GM12878 (cell line): Measurements from ENCODE around the gene SOWAHB.

ENCODE experiments used
- ATF7 ChIP-seq: fragments of 450-650 bp; IDR thresholded peaks from 2 replicates; pipeline ENCODE4 v1.6.1; 2016; ENCODE audit warnings: low read depth, mild to moderate bottlenecking
- CBX3 ChIP-seq: fragments of 200-600 bp; sonication (generic); IDR thresholded peaks from 2 replicates; pipeline ENCODE4 v1.6.1; 2016; ENCODE audit warnings: low read depth, borderline replicate concordance
- CREB1 ChIP-seq: IDR thresholded peaks from 2 replicates; pipeline ENCODE4 v1.6.1; 2012; ENCODE audit warnings: low read depth, mild to moderate bottlenecking, inconsistent platforms
- EZH2 ChIP-seq: IDR thresholded peaks from 2 replicates; pipeline ENCODE4 v1.6.1; 2012; ENCODE audit warnings: low read depth, mild to moderate bottlenecking, control low read depth, inconsistent platforms, low read length, borderline replicate concordance; ENCODE audit not compliant: control insufficient read depth
- FOS ChIP-seq: IDR thresholded peaks from 3 replicates; pipeline ENCODE4 v1.6.1; 2011; ENCODE audit warnings: borderline replicate concordance; ENCODE audit not compliant: insufficient read length; ENCODE audit errors: extremely low read depth
- HDAC2 ChIP-seq: fragments of 200-600 bp; sonication (generic); IDR thresholded peaks from 2 replicates; pipeline ENCODE4 v1.6.1; 2017
- PAX8 ChIP-seq: fragments of 450-650 bp; IDR thresholded peaks from 2 replicates; pipeline ENCODE4 v1.6.1; 2017; ENCODE audit warnings: mild to moderate bottlenecking, moderate library complexity
- POLR2AphosphoS5 ChIP-seq: IDR thresholded peaks from 2 replicates; pipeline ENCODE4 v1.6.1; 2011; ENCODE audit warnings: mild to moderate bottlenecking, low read length, inconsistent platforms
- RELA ChIP-seq: fragments of 450-650 bp; IDR thresholded peaks from 2 replicates; pipeline ENCODE4 v1.8.0; 2014; ENCODE audit warnings: borderline replicate concordance; ENCODE audit not compliant: partially characterized antibody
- TF ChIP-seq, protein P1 (sequence below), 3 experiments: IDR thresholded peaks in 2 of 3; conservative IDR thresholded peaks in 1 of 3; 2 replicates each; pipeline ENCODE4 v1.5.1; 2011; ENCODE audit warnings: low read depth in 3 of 3, low read length in 3 of 3, mild to moderate bottlenecking in 3 of 3, control low read depth in 2 of 3, moderate library complexity in 2 of 3, inconsistent platforms in 1 of 3, mixed read lengths in 1 of 3; ENCODE audit not compliant: control insufficient read depth in 2 of 3, insufficient read depth in 1 of 3; ENCODE audit errors: extremely low read depth in 1 of 3
- TF ChIP-seq, protein P2 (sequence below): IDR thresholded peaks from 2 replicates; pipeline ENCODE4 v1.6.1; 2012; ENCODE audit warnings: low read depth, low read length, improper control_type of control experiment
- TF ChIP-seq, protein P3 (sequence below): IDR thresholded peaks from 2 replicates; pipeline ENCODE4 v1.6.1; 2012; ENCODE audit warnings: mild to moderate bottlenecking, low read depth, low read length
- TF ChIP-seq, protein P4 (sequence below): IDR thresholded peaks from 2 replicates; pipeline ENCODE4 v1.6.1; 2012; ENCODE audit warnings: low read depth, low read length, improper control_type of control experiment

DNA sequence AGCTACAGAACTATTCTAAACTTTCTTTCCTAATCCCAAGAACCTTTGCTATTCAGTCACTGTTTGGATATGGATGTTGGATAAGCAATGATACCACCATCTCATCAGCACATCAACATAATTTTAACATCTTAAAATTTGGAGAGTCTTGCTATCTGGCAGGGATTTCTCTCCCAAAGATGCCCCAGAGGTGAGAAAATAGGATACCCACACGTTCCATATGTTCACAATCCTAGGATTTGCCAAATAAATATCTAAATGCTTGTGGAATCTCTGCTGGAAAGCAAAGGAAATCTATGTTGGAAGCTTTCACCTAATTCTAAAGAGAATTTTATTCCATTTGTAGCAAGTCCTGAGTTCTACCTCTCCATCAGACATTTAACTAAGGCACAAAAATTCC, 24.4 kb downstream of the SOWAHB start:
- TF ChIP-seq ATF7 (no peak), FOS (no peak), EZH2 (no peak), CREB1 (no peak), RELA (no peak), CBX3 (no peak), POLR2AphosphoS5 (no peak), PAX8 (no peak), HDAC2 (no peak)
- TF ChIP-seq, protein P1, sequence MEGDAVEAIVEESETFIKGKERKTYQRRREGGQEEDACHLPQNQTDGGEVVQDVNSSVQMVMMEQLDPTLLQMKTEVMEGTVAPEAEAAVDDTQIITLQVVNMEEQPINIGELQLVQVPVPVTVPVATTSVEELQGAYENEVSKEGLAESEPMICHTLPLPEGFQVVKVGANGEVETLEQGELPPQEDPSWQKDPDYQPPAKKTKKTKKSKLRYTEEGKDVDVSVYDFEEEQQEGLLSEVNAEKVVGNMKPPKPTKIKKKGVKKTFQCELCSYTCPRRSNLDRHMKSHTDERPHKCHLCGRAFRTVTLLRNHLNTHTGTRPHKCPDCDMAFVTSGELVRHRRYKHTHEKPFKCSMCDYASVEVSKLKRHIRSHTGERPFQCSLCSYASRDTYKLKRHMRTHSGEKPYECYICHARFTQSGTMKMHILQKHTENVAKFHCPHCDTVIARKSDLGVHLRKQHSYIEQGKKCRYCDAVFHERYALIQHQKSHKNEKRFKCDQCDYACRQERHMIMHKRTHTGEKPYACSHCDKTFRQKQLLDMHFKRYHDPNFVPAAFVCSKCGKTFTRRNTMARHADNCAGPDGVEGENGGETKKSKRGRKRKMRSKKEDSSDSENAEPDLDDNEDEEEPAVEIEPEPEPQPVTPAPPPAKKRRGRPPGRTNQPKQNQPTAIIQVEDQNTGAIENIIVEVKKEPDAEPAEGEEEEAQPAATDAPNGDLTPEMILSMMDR (IDR thresholded peaks at IDR 0.05 in 2 of 3, conservative IDR thresholded peaks at IDR 0.05 in 1 of 3; ENCODE audit: control insufficient read depth in 2 of 3, extremely low read depth in 1 of 3, insufficient read depth in 1 of 3, low read depth in 3 of 3, low read length in 3 of 3) = no peak
- TF ChIP-seq, protein P2, sequence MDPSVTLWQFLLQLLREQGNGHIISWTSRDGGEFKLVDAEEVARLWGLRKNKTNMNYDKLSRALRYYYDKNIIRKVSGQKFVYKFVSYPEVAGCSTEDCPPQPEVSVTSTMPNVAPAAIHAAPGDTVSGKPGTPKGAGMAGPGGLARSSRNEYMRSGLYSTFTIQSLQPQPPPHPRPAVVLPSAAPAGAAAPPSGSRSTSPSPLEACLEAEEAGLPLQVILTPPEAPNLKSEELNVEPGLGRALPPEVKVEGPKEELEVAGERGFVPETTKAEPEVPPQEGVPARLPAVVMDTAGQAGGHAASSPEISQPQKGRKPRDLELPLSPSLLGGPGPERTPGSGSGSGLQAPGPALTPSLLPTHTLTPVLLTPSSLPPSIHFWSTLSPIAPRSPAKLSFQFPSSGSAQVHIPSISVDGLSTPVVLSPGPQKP = no peak
- TF ChIP-seq, protein P3, sequence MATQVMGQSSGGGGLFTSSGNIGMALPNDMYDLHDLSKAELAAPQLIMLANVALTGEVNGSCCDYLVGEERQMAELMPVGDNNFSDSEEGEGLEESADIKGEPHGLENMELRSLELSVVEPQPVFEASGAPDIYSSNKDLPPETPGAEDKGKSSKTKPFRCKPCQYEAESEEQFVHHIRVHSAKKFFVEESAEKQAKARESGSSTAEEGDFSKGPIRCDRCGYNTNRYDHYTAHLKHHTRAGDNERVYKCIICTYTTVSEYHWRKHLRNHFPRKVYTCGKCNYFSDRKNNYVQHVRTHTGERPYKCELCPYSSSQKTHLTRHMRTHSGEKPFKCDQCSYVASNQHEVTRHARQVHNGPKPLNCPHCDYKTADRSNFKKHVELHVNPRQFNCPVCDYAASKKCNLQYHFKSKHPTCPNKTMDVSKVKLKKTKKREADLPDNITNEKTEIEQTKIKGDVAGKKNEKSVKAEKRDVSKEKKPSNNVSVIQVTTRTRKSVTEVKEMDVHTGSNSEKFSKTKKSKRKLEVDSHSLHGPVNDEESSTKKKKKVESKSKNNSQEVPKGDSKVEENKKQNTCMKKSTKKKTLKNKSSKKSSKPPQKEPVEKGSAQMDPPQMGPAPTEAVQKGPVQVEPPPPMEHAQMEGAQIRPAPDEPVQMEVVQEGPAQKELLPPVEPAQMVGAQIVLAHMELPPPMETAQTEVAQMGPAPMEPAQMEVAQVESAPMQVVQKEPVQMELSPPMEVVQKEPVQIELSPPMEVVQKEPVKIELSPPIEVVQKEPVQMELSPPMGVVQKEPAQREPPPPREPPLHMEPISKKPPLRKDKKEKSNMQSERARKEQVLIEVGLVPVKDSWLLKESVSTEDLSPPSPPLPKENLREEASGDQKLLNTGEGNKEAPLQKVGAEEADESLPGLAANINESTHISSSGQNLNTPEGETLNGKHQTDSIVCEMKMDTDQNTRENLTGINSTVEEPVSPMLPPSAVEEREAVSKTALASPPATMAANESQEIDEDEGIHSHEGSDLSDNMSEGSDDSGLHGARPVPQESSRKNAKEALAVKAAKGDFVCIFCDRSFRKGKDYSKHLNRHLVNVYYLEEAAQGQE = no peak
- TF ChIP-seq, protein P4, sequence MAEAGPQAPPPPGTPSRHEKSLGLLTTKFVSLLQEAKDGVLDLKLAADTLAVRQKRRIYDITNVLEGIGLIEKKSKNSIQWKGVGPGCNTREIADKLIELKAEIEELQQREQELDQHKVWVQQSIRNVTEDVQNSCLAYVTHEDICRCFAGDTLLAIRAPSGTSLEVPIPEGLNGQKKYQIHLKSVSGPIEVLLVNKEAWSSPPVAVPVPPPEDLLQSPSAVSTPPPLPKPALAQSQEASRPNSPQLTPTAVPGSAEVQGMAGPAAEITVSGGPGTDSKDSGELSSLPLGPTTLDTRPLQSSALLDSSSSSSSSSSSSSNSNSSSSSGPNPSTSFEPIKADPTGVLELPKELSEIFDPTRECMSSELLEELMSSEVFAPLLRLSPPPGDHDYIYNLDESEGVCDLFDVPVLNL = no peak
